K562 (cell line): ENCODE results near the gene TRAF3. TPM values are rescaled to one million over a fixed set of nuclear protein-coding genes. Genes with fewer than 3 reads are reported as not detected.

Experiments
- ATAC-seq: fragments of 200-7000 bp; cut with Tn5 transposase; 3 replicates; pipeline ENCODE4 v1.9.1; 2020; ENCODE audit warnings: moderate library complexity
- BruUV-seq: library from RNA; stranded (reverse); fragments of 400-500 nt; replicated peaks from 2 replicates; lab custom pipeline; 2021; lab: Mats Ljungman, UMichigan
- CTCF ChIA-PET: fragments of 300-600 bp; formaldehyde crosslinking; extraction: SDS; loops from one replicate; lab custom pipeline; 2021; ENCODE audit warnings: low intra/inter-chr PET ratio; lab: Yijun Ruan, JAX
- POLR2A ChIA-PET: fragments of 300-600, 350-650 bp; sonication (Branson Sonifier 250); formaldehyde crosslinking; extraction: SDS; loops from one replicate; lab custom pipeline; 2021; ENCODE audit warnings: antibody characterized with exemption, inconsistent platforms; lab: Yijun Ruan, JAX
- DNase-seq, 4 experiments: peaks; one replicate each; pipeline versions ENCODE4 v3.0.0 to v3.0.0-alpha.2; 2011 to 2018; ENCODE audit warnings: low spot score in 3 of 4, mixed read lengths in 3 of 4; ENCODE audit errors: extremely low read depth in 1 of 4
- FAIRE-seq: peaks from 2 replicates; lab custom pipeline; 2011; peaks lifted over from hg19 to GRCh38; lab: Jason Lieb, UNC
- H2AFZ ChIP-seq: 2 replicates; pipeline ENCODE4 v1.6.0; 2011; ENCODE audit warnings: low read depth, low read length, control low read depth, inconsistent platforms
- H3K27ac ChIP-seq: fragments of 200-600 bp; 3 replicates; pipeline ENCODE4 v1.8.0; 2011; ENCODE audit warnings: low read depth, mild to moderate bottlenecking, control low read depth, inconsistent platforms, low read length, moderate library complexity, mixed read lengths; ENCODE audit errors: extremely low read depth
- H3K27me3 ChIP-seq, 2 experiments: fragments of 300-600 bp in 1 of 2; 2 replicates in 1 of 2; 3 replicates in 1 of 2; pipeline versions ENCODE4 v1.6.0 to v1.8.0; 2011; ENCODE audit warnings: inconsistent platforms in 2 of 2, low read length in 2 of 2, mild to moderate bottlenecking in 1 of 2, mixed read lengths in 1 of 2, moderate library complexity in 1 of 2; ENCODE audit not compliant: control insufficient read depth in 2 of 2, insufficient read depth in 2 of 2
- H3K36me3 ChIP-seq: fragments of 300-600 bp; 3 replicates; pipeline ENCODE4 v1.8.0; 2011; ENCODE audit warnings: mild to moderate bottlenecking, low read length, inconsistent platforms; ENCODE audit not compliant: control insufficient read depth, insufficient read depth
- H3K4me1 ChIP-seq, 2 experiments: fragments of 200-600 bp in 1 of 2; replicated peaks in 1 of 2; 2 replicates in 1 of 2; 3 replicates in 1 of 2; pipeline versions ENCODE4 v1.5.1 to v1.8.0; 2011; ENCODE audit warnings: inconsistent platforms in 2 of 2, low read length in 2 of 2, mild to moderate bottlenecking in 1 of 2, mixed read lengths in 1 of 2, moderate library complexity in 1 of 2; ENCODE audit not compliant: control insufficient read depth in 2 of 2, insufficient read depth in 2 of 2
- H3K4me2 ChIP-seq: 2 replicates; pipeline ENCODE4 v1.6.1; 2011; ENCODE audit warnings: low read length, control low read depth, inconsistent platforms, mixed read lengths; ENCODE audit not compliant: insufficient read depth
- H3K4me3 ChIP-seq: fragments of 200-600 bp; sonication (generic), shearing (Covaris generic); 2 replicates; pipeline ENCODE4 v1.5.1; 2016; ENCODE audit warnings: control low read depth, inconsistent platforms
- H3K79me2 ChIP-seq: fragments of 200-600 bp; 3 replicates; pipeline ENCODE4 v1.8.0; 2011; ENCODE audit warnings: low read length, inconsistent platforms; ENCODE audit not compliant: control insufficient read depth, insufficient read depth
- H3K9ac ChIP-seq, 2 experiments: 2 replicates each; pipeline versions ENCODE4 v1.6.0 to v1.6.1; 2011; ENCODE audit warnings: low read depth in 2 of 2, low read length in 2 of 2, control low read depth in 1 of 2, inconsistent platforms in 1 of 2, mild to moderate bottlenecking in 1 of 2, mixed read lengths in 1 of 2; ENCODE audit not compliant: insufficient read depth in 1 of 2
- H3K9me1 ChIP-seq: one replicate; pipeline ENCODE4 v1.6.0; 2011; ENCODE audit warnings: inconsistent platforms, mild to moderate bottlenecking, low read length, moderate library complexity; ENCODE audit not compliant: control insufficient read depth, insufficient read depth
- H3K9me3 ChIP-seq: replicated peaks from 2 replicates; pipeline ENCODE4 v1.5.1; 2011; ENCODE audit warnings: low read depth, low read length, inconsistent platforms; ENCODE audit not compliant: control insufficient read depth, insufficient read depth
- H4K20me1 ChIP-seq: replicated peaks from 2 replicates; pipeline ENCODE4 v1.6.1; 2011; ENCODE audit warnings: low read length, inconsistent platforms, mixed read lengths; ENCODE audit not compliant: control insufficient read depth, insufficient read depth
- CGGBP1 ChIP-seq: fragments of 250-450 bp; sonication (Bioruptor Pico); IDR thresholded peaks from 2 replicates; pipeline ENCODE4 v1.9.0; 2021; ENCODE audit warnings: mild to moderate bottlenecking
- NRF1 ChIP-seq, 2 experiments: fragments of 450-650 bp; IDR thresholded peaks in 1 of 2; conservative IDR thresholded peaks in 1 of 2; 2 replicates each; pipeline ENCODE4 v1.6.1; 2014; ENCODE audit warnings: mild to moderate bottlenecking in 2 of 2
- WGBS: fragments of 100-300 bp; shearing (Covaris generic); methylation state at CpG from one replicate; pipeline ENCODE4 v1.1.6; 2016; ENCODE audit warnings: low coverage, mixed read lengths; ENCODE audit not compliant: insufficient coverage; ENCODE audit errors: missing lambda C conversion rate; 5-methylcytosine and 5-hydroxymethylcytosine counted together
- in situ Hi-C: fragments of 300-500 bp; cut with MboI; formaldehyde crosslinking; loops from 4 replicates; pipeline ENCODE4 v1.15.0; 2018; ENCODE audit warnings: inconsistent platforms, mixed read lengths
- intact Hi-C: fragments of 100-400 bp; cut with micrococcal nuclease; formaldehyde crosslinking; loops from 2 replicates; pipeline ENCODE4 v1.14.2; 2022
- polyA plus RNA-seq, 8 experiments: library from polyadenylated mRNA; depleted of rRNA in 4 of 8; stranded (reverse) in 5 of 8; unstranded in 3 of 8; fragments of >200 nt; fragmentation: Nextera tagmentation in 2 of 8; fragmentation: Illumina TruSeq in 1 of 8; extraction: Ambion mirVana in 2 of 8; extraction: Trizol in 1 of 8; gene quantifications; 2 replicates each; pipeline versions ENCODE4 v1.2.1 to v1.2.3, GENCODE V29; 2011 to 2014; ENCODE audit warnings: inconsistent platforms in 1 of 8, missing spikeins in 1 of 8
- total RNA-seq, 7 experiments: library from RNA; depleted of rRNA in 6 of 7; stranded (reverse); fragments of >200 nt in 6 of 7; fragmentation: Illumina TruSeq in 2 of 7; extraction: Trizol in 2 of 7; gene quantifications; 2 replicates each; pipeline versions ENCODE4 v1.2.1 to v1.2.3, GENCODE V29; 2011 to 2021; ENCODE audit warnings: low replicate concordance in 1 of 7
- TF ChIP-seq, protein P1 (sequence below), 2 experiments: IDR thresholded peaks in 1 of 2; conservative IDR thresholded peaks in 1 of 2; 2 replicates each; pipeline ENCODE4 v1.6.1; 2016; ENCODE audit warnings: low read depth in 2 of 2, mild to moderate bottlenecking in 1 of 2, missing compliant biosample characterization in 1 of 2, missing genetic modification characterization in 1 of 2, moderate library complexity in 1 of 2
- TF ChIP-seq, protein P2 (sequence below): fragments of 450-650 bp; IDR thresholded peaks from 2 replicates; pipeline ENCODE4 v1.7.1; 2018; ENCODE audit warnings: mild to moderate bottlenecking, low read depth; ENCODE audit not compliant: partially characterized antibody

TRAF3 gene
- total and polyA plus RNA-seq, 9 of the 15 experiments (the other 6 are each of a cell fraction or from before 2014, with no cell fraction given): 0.52 to 21.3 (median 9.9) TPM

- ATAC-seq (no peak), FAIRE-seq (no peak), DNase-seq (no peak)
- Histone ChIP-seq H3K36me3 (peaks cover 19% of the 10 kb centered on the region; the same call in 2 of the 3 replicates), H3K27me3 (no peaks in the 10 kb centered on the region), H4K20me1 (no peaks in the 10 kb centered on the region), H3K27ac (no peak overlapping the region), H3K9ac (no peak overlapping the region), H3K9me1 (no peaks in the 10 kb centered on the region), H2AFZ (no peak overlapping the region), H3K4me1 (peaks cover 0 to under 1% of the 10 kb centered on the region in 2 experiments; a peak in 2 of 5 replicates), H3K9me3 (no peaks in the 10 kb centered on the region), H3K79me2 (peaks cover 13% of the 10 kb centered on the region), H3K4me2 (no peak overlapping the region), H3K4me3 (no peak overlapping the region)
- ChIA-PET CTCF (no interaction called here), POLR2A (no interaction called here)
- in situ Hi-C loops: no loop called here
- TF ChIP-seq NRF1 (conservative IDR thresholded peaks at IDR 0.05 in 1 of 2, IDR thresholded peaks at IDR 0.05 in 1 of 2): no peak
- TF ChIP-seq, protein P1, sequence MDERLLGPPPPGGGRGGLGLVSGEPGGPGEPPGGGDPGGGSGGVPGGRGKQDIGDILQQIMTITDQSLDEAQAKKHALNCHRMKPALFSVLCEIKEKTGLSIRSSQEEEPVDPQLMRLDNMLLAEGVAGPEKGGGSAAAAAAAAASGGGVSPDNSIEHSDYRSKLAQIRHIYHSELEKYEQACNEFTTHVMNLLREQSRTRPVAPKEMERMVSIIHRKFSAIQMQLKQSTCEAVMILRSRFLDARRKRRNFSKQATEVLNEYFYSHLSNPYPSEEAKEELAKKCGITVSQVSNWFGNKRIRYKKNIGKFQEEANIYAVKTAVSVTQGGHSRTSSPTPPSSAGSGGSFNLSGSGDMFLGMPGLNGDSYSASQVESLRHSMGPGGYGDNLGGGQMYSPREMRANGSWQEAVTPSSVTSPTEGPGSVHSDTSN (CRISPR knock-in tag; IDR thresholded peaks at IDR 0.05; ENCODE audit: low read depth): no peak
- TF ChIP-seq, protein P1 (tag; conservative IDR thresholded peaks at IDR 0.05; ENCODE audit: low read depth): no peak
- no peak for TF ChIP-seq CGGBP1 (CRISPR knock-in tag)
- TF ChIP-seq, protein P2, sequence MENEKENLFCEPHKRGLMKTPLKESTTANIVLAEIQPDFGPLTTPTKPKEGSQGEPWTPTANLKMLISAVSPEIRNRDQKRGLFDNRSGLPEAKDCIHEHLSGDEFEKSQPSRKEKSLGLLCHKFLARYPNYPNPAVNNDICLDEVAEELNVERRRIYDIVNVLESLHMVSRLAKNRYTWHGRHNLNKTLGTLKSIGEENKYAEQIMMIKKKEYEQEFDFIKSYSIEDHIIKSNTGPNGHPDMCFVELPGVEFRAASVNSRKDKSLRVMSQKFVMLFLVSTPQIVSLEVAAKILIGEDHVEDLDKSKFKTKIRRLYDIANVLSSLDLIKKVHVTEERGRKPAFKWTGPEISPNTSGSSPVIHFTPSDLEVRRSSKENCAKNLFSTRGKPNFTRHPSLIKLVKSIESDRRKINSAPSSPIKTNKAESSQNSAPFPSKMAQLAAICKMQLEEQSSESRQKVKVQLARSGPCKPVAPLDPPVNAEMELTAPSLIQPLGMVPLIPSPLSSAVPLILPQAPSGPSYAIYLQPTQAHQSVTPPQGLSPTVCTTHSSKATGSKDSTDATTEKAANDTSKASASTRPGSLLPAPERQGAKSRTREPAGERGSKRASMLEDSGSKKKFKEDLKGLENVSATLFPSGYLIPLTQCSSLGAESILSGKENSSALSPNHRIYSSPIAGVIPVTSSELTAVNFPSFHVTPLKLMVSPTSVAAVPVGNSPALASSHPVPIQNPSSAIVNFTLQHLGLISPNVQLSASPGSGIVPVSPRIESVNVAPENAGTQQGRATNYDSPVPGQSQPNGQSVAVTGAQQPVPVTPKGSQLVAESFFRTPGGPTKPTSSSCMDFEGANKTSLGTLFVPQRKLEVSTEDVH: no peak
- 96% methylated on average over 5 of the region's 7 CpGs for WGBS
- intact Hi-C loops: no loop called here
- BruUV-seq: no TSS peak
Measured at GRCh38 chr14:102833341-102833740, 56.1 kb downstream of the TRAF3 start.
